WTC11 (cell line): ENCODE measurements around the gene MUC4. TPM values are rescaled to one million over a fixed set of nuclear protein-coding genes. Genes with fewer than 3 reads are reported as not detected.

Experiments
- ATAC-seq: fragments of 200-7000 bp; cut with Tn5 transposase; 2 replicates; pipeline ENCODE4 v1.10.0; 2021; ENCODE audit warnings: mild to moderate bottlenecking, moderate library complexity
- CTCF ChIA-PET: fragments of 300-600 bp; sonication (Branson Sonifier 250); formaldehyde crosslinking; loops from one replicate; lab custom pipeline; 2021; ENCODE audit warnings: antibody characterized with exemption; lab: Charles Lee
- POLR2A ChIA-PET: fragments of 350-600 bp; sonication (Branson Sonifier 250); formaldehyde crosslinking; loops from one replicate; lab custom pipeline; 2021; ENCODE audit warnings: antibody characterized with exemption; lab: Charles Lee
- DNase-seq: peaks from one replicate; pipeline ENCODE4 v3.0.0; 2021; ENCODE audit warnings: low spot score
- H3K27ac Mint-ChIP-seq: 2 replicates; pipeline ENCODE4 v1.8.0; 2021; ENCODE audit warnings: mixed read lengths
- H3K27me3 Mint-ChIP-seq: 2 replicates; pipeline ENCODE4 v1.8.0; 2021; ENCODE audit warnings: low read depth, mild to moderate bottlenecking, moderate library complexity, mixed read lengths
- H3K36me3 Mint-ChIP-seq: 2 replicates; pipeline ENCODE4 v1.8.0; 2021; ENCODE audit warnings: mixed read lengths
- H3K4me1 Mint-ChIP-seq: 2 replicates; pipeline ENCODE4 v1.8.0; 2022; ENCODE audit warnings: mixed read lengths
- H3K4me3 Mint-ChIP-seq: 2 replicates; pipeline ENCODE4 v1.8.0; 2021; ENCODE audit warnings: mild to moderate bottlenecking, moderate library complexity, mixed read lengths
- H3K9me3 Mint-ChIP-seq: 2 replicates; pipeline ENCODE4 v1.8.0; 2021; ENCODE audit warnings: mixed read lengths
- CBFB ChIP-seq: sonication (generic); formaldehyde crosslinking; IDR thresholded peaks from 2 replicates; pipeline ENCODE4 v1.8.1; 2022; ENCODE audit warnings: mild to moderate bottlenecking, low read depth, missing genetic modification reagents
- ELF4 ChIP-seq: sonication (generic); formaldehyde crosslinking; IDR thresholded peaks from 2 replicates; pipeline ENCODE4 v1.8.1; 2022; ENCODE audit warnings: low read depth, mild to moderate bottlenecking, moderate library complexity, missing genetic modification reagents
- FOXK1 ChIP-seq: sonication (generic); formaldehyde crosslinking; IDR thresholded peaks from 2 replicates; pipeline ENCODE4 v1.8.0; 2022; ENCODE audit warnings: mild to moderate bottlenecking, moderate library complexity, missing genetic modification reagents
- IRF2 ChIP-seq: sonication (generic); formaldehyde crosslinking; IDR thresholded peaks from 2 replicates; pipeline ENCODE4 v1.8.0; 2022; ENCODE audit warnings: low read depth, missing genetic modification reagents, borderline replicate concordance
- MXD4 ChIP-seq: fragments of 250-450 bp; sonication (Bioruptor Pico); IDR thresholded peaks from 2 replicates; pipeline ENCODE4 v1.8.0; 2021; ENCODE audit warnings: mild to moderate bottlenecking, moderate library complexity, borderline replicate concordance
- RORB ChIP-seq: fragments of 250-450 bp; sonication (Bioruptor Pico); IDR thresholded peaks from 2 replicates; pipeline ENCODE4 v1.9.0; 2021; ENCODE audit warnings: mild to moderate bottlenecking
- SMAD4 ChIP-seq: sonication (generic); formaldehyde crosslinking; IDR thresholded peaks from 2 replicates; pipeline ENCODE4 v1.8.0; 2022; ENCODE audit warnings: mild to moderate bottlenecking, missing genetic modification reagents
- SP1 ChIP-seq: sonication (generic); formaldehyde crosslinking; conservative IDR thresholded peaks from 2 replicates; pipeline ENCODE4 v1.8.1; 2022; ENCODE audit warnings: missing genetic modification reagents
- TP53 ChIP-seq: sonication (generic); formaldehyde crosslinking; IDR thresholded peaks from 2 replicates; pipeline ENCODE4 v1.8.1; 2023; ENCODE audit warnings: mild to moderate bottlenecking, missing genetic modification reagents
- ZNF138 ChIP-seq: sonication (generic); formaldehyde crosslinking; conservative IDR thresholded peaks from 2 replicates; pipeline ENCODE4 v1.8.1; 2022; ENCODE audit warnings: mild to moderate bottlenecking, moderate library complexity, missing genetic modification reagents
- ZNF219 ChIP-seq: sonication (generic); formaldehyde crosslinking; IDR thresholded peaks from 2 replicates; pipeline ENCODE4 v1.8.0; 2023; ENCODE audit warnings: missing genetic modification reagents, mild to moderate bottlenecking, borderline replicate concordance
- ZNF317 ChIP-seq: sonication (generic); formaldehyde crosslinking; IDR thresholded peaks from 2 replicates; pipeline ENCODE4 v1.8.1; 2023; ENCODE audit warnings: low read depth, mild to moderate bottlenecking, moderate library complexity, missing genetic modification reagents, borderline replicate concordance
- total RNA-seq: library from RNA; stranded (reverse); gene quantifications from 3 replicates; pipeline ENCODE4 v1.2.3, GENCODE V29; 2021
- TF ChIP-seq, protein P1 (sequence below): sonication (generic); formaldehyde crosslinking; IDR thresholded peaks from 2 replicates; pipeline ENCODE4 v1.8.0; 2022; ENCODE audit warnings: mild to moderate bottlenecking, missing genetic modification reagents
- TF ChIP-seq, protein P2 (sequence below): sonication (generic); formaldehyde crosslinking; IDR thresholded peaks from 2 replicates; pipeline ENCODE4 v1.8.1; 2022; ENCODE audit warnings: low read depth, missing genetic modification reagents, borderline replicate concordance
- TF ChIP-seq, protein P3 (sequence below): fragments of 250-450 bp; sonication (Bioruptor Pico); conservative IDR thresholded peaks from 2 replicates; pipeline ENCODE4 v1.9.0; 2021; ENCODE audit warnings: mild to moderate bottlenecking
- TF ChIP-seq, protein P4 (sequence below): sonication (generic); formaldehyde crosslinking; IDR thresholded peaks from 2 replicates; pipeline ENCODE4 v1.8.0; 2023; ENCODE audit warnings: mild to moderate bottlenecking, missing genetic modification reagents
- TF ChIP-seq, protein P5 (sequence below): sonication (generic); formaldehyde crosslinking; IDR thresholded peaks from 2 replicates; pipeline ENCODE4 v1.8.0; 2022; ENCODE audit warnings: missing genetic modification reagents
- TF ChIP-seq, protein P6 (sequence below): sonication (generic); formaldehyde crosslinking; IDR thresholded peaks from 2 replicates; pipeline ENCODE4 v1.8.1; 2022; ENCODE audit warnings: missing genetic modification reagents, borderline replicate concordance
- TF ChIP-seq, protein P7 (sequence below): fragments of 250-450 bp; sonication (Bioruptor Pico); IDR thresholded peaks from 2 replicates; pipeline ENCODE4 v1.9.0; 2021; ENCODE audit warnings: mild to moderate bottlenecking

The MUC4 gene
- total RNA-seq, 1 experiment from 2014 or later = 2.1 TPM

DNA sequence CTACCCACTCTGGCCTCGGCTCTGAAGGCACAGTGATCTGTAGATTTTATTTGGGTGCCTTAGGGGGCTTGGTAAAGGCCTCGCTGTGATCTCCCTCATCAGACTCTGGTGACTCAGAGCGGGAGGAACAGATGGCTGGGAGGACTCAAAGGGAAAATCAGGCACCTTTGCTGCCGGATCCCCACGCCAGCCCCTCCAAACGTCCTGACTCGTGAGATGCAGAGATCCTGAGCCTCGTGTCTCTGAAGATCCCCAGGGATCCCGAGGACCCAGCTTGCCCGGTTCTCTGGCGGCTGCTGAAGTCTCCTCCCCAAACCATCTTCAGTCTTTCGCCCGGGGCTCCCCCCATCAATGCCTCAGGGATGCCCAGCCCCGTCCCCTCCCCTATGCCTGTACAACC lies 58.1 kb downstream of the MUC4 start:
- H3K4me3 Mint-ChIP-seq = no peak overlapping the region
- H3K9me3 Mint-ChIP-seq = no peaks in the 10 kb centered on the region
- no peaks in the 10 kb centered on the region for H3K36me3 Mint-ChIP-seq
- TF ChIP-seq, protein P1, sequence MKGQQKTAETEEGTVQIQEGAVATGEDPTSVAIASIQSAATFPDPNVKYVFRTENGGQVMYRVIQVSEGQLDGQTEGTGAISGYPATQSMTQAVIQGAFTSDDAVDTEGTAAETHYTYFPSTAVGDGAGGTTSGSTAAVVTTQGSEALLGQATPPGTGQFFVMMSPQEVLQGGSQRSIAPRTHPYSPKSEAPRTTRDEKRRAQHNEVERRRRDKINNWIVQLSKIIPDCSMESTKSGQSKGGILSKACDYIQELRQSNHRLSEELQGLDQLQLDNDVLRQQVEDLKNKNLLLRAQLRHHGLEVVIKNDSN (CRISPR knock-in tag) = no peak
- peaks cover 5% of the 10 kb centered on the region for H3K4me1 Mint-ChIP-seq
- ATAC-seq = no peak
- DNase-seq = no peak
- CTCF ChIA-PET = interaction anchor here (0.8 to 0.9 kb wide), 2 partner anchors 97 to 106 kb away, joined by 3 read pairs; no protein-coding TSS in a partner anchor
- H3K27me3 Mint-ChIP-seq = peaks cover 7% of the 10 kb centered on the region
- POLR2A ChIA-PET = no interaction called here
- H3K27ac Mint-ChIP-seq = no peak overlapping the region

DNA sequence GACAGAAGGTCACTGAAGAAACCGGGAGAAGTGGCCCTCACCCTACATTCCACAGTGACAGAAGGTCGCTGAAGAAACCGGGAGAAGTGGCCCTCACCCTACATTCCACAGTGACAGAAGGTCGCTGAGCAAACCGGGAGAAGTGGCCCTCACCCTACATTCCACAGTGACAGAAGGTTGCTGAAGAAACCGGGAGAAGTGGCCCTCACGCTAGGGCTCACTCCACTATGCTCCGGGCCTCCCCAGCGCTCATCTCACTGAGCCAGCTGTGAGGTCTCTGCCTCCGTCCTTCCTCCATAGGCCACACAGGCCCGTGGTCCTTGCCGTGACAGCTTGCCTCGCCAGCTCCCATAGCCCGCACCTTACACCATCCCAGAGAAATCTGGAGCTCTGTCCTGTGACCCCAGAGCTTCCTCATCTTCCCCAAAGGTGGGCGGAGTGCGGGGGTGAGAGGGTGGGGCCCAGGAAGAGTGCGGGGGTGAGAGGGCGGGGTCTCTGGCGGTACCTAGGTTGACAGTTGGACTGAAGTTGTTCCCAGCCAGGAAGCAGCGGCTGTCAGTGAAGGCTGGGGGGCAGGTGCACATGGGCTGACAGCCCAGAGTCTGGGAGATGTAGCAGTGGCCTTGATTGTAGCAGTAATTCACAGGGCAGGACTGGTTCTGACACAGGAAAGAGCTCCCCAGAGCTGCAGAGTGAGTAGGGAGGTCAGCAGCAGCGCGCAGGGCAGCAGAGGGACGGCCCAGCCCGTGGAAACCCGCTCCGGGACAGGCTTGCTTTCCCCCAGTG lies 59.0 kb downstream of the MUC4 start:
- H3K4me3 Mint-ChIP-seq = no peak overlapping the region
- peaks cover 5% of the 10 kb centered on the region for H3K4me1 Mint-ChIP-seq
- no peak; the same call in 1 of the 2 replicates for ATAC-seq
- H3K27me3 Mint-ChIP-seq = peaks cover 14% of the 10 kb centered on the region
- ChIA-PET POLR2A (no interaction called here), CTCF (interaction anchor here (0.8 to 0.9 kb wide), 2 partner anchors 98 to 106 kb away, joined by 3 read pairs; no protein-coding TSS in a partner anchor)
- H3K27ac Mint-ChIP-seq = no peak overlapping the region
- H3K9me3 Mint-ChIP-seq = no peaks in the 10 kb centered on the region
- no peaks in the 10 kb centered on the region for H3K36me3 Mint-ChIP-seq
- no peak for DNase-seq
- no peak for TF ChIP-seq ZNF317 (CRISPR knock-in tag)
- no peak for TF ChIP-seq SP1 (CRISPR knock-in tag)
- TF ChIP-seq FOXK1 (CRISPR knock-in tag) = no peak
- TF ChIP-seq, protein P2, sequence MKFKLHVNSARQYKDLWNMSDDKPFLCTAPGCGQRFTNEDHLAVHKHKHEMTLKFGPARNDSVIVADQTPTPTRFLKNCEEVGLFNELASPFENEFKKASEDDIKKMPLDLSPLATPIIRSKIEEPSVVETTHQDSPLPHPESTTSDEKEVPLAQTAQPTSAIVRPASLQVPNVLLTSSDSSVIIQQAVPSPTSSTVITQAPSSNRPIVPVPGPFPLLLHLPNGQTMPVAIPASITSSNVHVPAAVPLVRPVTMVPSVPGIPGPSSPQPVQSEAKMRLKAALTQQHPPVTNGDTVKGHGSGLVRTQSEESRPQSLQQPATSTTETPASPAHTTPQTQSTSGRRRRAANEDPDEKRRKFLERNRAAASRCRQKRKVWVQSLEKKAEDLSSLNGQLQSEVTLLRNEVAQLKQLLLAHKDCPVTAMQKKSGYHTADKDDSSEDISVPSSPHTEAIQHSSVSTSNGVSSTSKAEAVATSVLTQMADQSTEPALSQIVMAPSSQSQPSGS = no peak
- TF ChIP-seq SMAD4 (CRISPR knock-in tag) = no peak
- TF ChIP-seq, protein P3, sequence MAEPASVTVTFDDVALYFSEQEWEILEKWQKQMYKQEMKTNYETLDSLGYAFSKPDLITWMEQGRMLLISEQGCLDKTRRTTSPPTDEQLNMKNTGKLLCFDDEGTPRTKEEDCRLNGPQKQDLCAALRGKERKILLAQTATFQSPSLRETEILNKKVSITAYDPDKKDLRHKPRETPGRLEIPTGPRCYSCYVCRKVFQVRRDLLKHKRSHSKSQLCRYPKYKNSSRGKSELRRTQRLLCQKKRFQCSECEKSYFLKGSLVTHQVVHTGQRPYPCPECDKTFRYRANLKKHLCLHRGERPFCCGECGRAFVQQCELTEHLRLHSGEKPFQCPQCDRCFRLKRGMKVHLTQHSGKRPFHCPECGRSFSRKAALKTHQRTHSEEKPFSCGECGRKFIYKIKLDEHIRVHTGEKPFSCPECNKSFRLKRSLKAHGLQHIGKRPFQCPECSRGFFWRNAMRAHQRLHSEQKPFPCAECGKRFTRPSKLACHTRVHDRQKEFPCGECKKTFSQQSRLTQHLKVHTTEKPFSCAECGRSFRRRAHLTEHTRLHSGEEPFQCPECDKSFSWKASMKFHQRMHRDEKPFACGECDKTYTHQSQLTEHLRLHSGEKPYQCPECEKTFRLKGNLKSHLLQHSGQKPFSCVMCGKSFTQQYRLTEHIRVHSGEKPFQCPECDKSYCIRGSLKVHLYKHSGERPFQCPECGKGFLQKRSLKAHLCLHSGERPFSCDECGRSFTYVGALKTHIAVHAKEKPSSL (CRISPR knock-in tag) = no peak
- no peak for TF ChIP-seq ELF4
- no peak for TF ChIP-seq TP53 (CRISPR knock-in tag)
- TF ChIP-seq, protein P4, sequence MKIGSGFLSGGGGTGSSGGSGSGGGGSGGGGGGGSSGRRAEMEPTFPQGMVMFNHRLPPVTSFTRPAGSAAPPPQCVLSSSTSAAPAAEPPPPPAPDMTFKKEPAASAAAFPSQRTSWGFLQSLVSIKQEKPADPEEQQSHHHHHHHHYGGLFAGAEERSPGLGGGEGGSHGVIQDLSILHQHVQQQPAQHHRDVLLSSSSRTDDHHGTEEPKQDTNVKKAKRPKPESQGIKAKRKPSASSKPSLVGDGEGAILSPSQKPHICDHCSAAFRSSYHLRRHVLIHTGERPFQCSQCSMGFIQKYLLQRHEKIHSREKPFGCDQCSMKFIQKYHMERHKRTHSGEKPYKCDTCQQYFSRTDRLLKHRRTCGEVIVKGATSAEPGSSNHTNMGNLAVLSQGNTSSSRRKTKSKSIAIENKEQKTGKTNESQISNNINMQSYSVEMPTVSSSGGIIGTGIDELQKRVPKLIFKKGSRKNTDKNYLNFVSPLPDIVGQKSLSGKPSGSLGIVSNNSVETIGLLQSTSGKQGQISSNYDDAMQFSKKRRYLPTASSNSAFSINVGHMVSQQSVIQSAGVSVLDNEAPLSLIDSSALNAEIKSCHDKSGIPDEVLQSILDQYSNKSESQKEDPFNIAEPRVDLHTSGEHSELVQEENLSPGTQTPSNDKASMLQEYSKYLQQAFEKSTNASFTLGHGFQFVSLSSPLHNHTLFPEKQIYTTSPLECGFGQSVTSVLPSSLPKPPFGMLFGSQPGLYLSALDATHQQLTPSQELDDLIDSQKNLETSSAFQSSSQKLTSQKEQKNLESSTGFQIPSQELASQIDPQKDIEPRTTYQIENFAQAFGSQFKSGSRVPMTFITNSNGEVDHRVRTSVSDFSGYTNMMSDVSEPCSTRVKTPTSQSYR (CRISPR knock-in tag) = no peak
- TF ChIP-seq IRF2 = no peak
- TF ChIP-seq, protein P5, sequence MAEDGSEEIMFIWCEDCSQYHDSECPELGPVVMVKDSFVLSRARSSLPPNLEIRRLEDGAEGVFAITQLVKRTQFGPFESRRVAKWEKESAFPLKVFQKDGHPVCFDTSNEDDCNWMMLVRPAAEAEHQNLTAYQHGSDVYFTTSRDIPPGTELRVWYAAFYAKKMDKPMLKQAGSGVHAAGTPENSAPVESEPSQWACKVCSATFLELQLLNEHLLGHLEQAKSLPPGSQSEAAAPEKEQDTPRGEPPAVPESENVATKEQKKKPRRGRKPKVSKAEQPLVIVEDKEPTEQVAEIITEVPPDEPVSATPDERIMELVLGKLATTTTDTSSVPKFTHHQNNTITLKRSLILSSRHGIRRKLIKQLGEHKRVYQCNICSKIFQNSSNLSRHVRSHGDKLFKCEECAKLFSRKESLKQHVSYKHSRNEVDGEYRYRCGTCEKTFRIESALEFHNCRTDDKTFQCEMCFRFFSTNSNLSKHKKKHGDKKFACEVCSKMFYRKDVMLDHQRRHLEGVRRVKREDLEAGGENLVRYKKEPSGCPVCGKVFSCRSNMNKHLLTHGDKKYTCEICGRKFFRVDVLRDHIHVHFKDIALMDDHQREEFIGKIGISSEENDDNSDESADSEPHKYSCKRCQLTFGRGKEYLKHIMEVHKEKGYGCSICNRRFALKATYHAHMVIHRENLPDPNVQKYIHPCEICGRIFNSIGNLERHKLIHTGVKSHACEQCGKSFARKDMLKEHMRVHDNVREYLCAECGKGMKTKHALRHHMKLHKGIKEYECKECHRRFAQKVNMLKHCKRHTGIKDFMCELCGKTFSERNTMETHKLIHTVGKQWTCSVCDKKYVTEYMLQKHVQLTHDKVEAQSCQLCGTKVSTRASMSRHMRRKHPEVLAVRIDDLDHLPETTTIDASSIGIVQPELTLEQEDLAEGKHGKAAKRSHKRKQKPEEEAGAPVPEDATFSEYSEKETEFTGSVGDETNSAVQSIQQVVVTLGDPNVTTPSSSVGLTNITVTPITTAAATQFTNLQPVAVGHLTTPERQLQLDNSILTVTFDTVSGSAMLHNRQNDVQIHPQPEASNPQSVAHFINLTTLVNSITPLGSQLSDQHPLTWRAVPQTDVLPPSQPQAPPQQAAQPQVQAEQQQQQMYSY (CRISPR knock-in tag) = no peak
- TF ChIP-seq, protein P6, sequence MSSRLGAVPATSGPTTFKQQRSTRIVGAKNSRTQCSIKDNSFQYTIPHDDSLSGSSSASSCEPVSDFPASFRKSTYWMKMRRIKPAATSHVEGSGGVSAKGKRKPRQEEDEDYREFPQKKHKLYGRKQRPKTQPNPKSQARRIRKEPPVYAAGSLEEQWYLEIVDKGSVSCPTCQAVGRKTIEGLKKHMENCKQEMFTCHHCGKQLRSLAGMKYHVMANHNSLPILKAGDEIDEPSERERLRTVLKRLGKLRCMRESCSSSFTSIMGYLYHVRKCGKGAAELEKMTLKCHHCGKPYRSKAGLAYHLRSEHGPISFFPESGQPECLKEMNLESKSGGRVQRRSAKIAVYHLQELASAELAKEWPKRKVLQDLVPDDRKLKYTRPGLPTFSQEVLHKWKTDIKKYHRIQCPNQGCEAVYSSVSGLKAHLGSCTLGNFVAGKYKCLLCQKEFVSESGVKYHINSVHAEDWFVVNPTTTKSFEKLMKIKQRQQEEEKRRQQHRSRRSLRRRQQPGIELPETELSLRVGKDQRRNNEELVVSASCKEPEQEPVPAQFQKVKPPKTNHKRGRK = no peak
- TF ChIP-seq ZNF219 (CRISPR knock-in tag) = no peak
- TF ChIP-seq RORB (CRISPR knock-in tag) = no peak
- no peak for TF ChIP-seq MXD4 (CRISPR knock-in tag)
- TF ChIP-seq ZNF138 (CRISPR knock-in tag) = no peak
- TF ChIP-seq, protein P7, sequence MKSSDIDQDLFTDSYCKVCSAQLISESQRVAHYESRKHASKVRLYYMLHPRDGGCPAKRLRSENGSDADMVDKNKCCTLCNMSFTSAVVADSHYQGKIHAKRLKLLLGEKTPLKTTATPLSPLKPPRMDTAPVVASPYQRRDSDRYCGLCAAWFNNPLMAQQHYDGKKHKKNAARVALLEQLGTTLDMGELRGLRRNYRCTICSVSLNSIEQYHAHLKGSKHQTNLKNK = no peak
- TF ChIP-seq CBFB (CRISPR knock-in tag) = no peak
